HUDEP-2 (cell line): ENCODE data around the gene FSIP1.
A peak's percentile ranks its signal among the peaks of the same experiment; 100 is the strongest.

Source experiments
- DNase-seq, 76 experiments: peaks; one replicate each; lab custom pipeline; 2025; ENCODE audit not compliant: unreplicated experiment in 76 of 76; lab: John Stamatoyannopoulos, UW

FSIP1 gene

GRCh38 chr15:39585871-39586301 lies 196.8 kb downstream of the FSIP1 start:
- DNase-seq = no peak

GRCh38 chr15:39585389-39585841 lies 197.2 kb downstream of the FSIP1 start:
- no peak for DNase-seq

GRCh38 chr15:39584662-39585388 lies 197.8 kb downstream of the FSIP1 start:
- no peak for DNase-seq

GRCh38 chr15:39584266-39584659 lies 198.4 kb downstream of the FSIP1 start:
- no peak for DNase-seq

- peak in 2 of 76 experiments; percentile 4 to 5 for DNase-seq
Measured at GRCh38 chr15:39583596-39584265, 198.9 kb downstream of the FSIP1 start.

- DNase-seq = no peak
Measured at GRCh38 chr15:39582977-39583595, 199.6 kb downstream of the FSIP1 start.

- no peak for DNase-seq
Measured at GRCh38 chr15:39582286-39582976, 200.2 kb downstream of the FSIP1 start.

- no peak for DNase-seq
Measured at GRCh38 chr15:39581793-39582285, 200.8 kb downstream of the FSIP1 start.

- no peak for DNase-seq
Measured at GRCh38 chr15:39581242-39581792, 201.3 kb downstream of the FSIP1 start.

GRCh38 chr15:39580485-39581241 lies 202.0 kb downstream of the FSIP1 start, which contains the start of gene THBS1:
TSS of gene THBS1 (plus strand) at chr15:39581079. CDS start at chr15:39581858, 779 bp downstream.
- DNase-seq = no peak

- peak in 71 of 76 experiments; percentile 4 to 79 (median 52) for DNase-seq
Measured at GRCh38 chr15:39580117-39580484, 202.5 kb downstream of the FSIP1 start.

- DNase-seq = no peak
Measured at GRCh38 chr15:39579487-39580116, 203.0 kb downstream of the FSIP1 start.

GRCh38 chr15:39578851-39579486 lies 203.7 kb downstream of the FSIP1 start:
- no peak for DNase-seq

GRCh38 chr15:39575180-39575579 lies 207.5 kb downstream of the FSIP1 start:
- no peak for DNase-seq

GRCh38 chr15:39574427-39574826 lies 208.2 kb downstream of the FSIP1 start:
- no peak for DNase-seq

- DNase-seq = no peak
Measured at GRCh38 chr15:39573844-39574243, 208.8 kb downstream of the FSIP1 start.

GRCh38 chr15:39573287-39573686 lies 209.4 kb downstream of the FSIP1 start:
- DNase-seq = no peak

GRCh38 chr15:39565851-39566250 lies 216.8 kb downstream of the FSIP1 start:
- no peak for DNase-seq
